ENCODE results near the gene SLC27A4. TPM values are rescaled to one million over a fixed set of nuclear protein-coding genes. Genes with fewer than 3 reads are reported as not detected.

The SLC27A4 gene
- total RNA-seq, 2 experiments from 2014 or later, result 8.4 to 10.2 TPM

GRCh38 chr9:128382261-128382660 is 41.9 kb downstream of the SLC27A4 start:
- H3K27me3 Mint-ChIP-seq, result no peaks in the 10 kb centered on the region
- no peak for DNase-seq
- peaks cover 19% of the 10 kb centered on the region for H3K36me3 Mint-ChIP-seq (ENCODE audit: low read depth)
- no peak for ATAC-seq
- no peak overlapping the region for H3K4me3 Mint-ChIP-seq
- ChIA-PET CTCF (no interaction called here), POLR2A (no interaction called here)
- intact Hi-C loops (cut with DNase I, micrococcal nuclease), result no loop called here
- H3K27ac Mint-ChIP-seq, result no peak overlapping the region
- H3K9me3 Mint-ChIP-seq (ENCODE audit: low read depth), result no peaks in the 10 kb centered on the region
- no peaks in the 10 kb centered on the region for H3K4me1 Mint-ChIP-seq

- H3K9me3 Mint-ChIP-seq (ENCODE audit: low read depth), result no peaks in the 10 kb centered on the region
- H3K36me3 Mint-ChIP-seq (ENCODE audit: low read depth), result peaks cover 25% of the 10 kb centered on the region
- no peak overlapping the region for H3K4me3 Mint-ChIP-seq
- H3K27me3 Mint-ChIP-seq, result no peaks in the 10 kb centered on the region
- intact Hi-C loops (cut with DNase I, micrococcal nuclease), result no loop called here
- DNase-seq (no peak), ATAC-seq (no peak)
- CTCF ChIA-PET, result interaction anchor here (2.0 kb wide), 1 partner anchor 20 kb away, joined by 7 read pairs; no protein-coding TSS in a partner anchor
- no peaks in the 10 kb centered on the region for H3K4me1 Mint-ChIP-seq
- POLR2A ChIA-PET, result no interaction called here
- H3K27ac Mint-ChIP-seq, result no peak overlapping the region
These were observed 42.9 kb downstream of the SLC27A4 start for GRCh38 chr9:128383007-128383753.

GRCh38 chr9:128383791-128384190 is 43.5 kb downstream of the SLC27A4 start:
- DNase-seq, result no peak
- ATAC-seq, result no peak
- no peak overlapping the region for H3K4me3 Mint-ChIP-seq
- intact Hi-C loops (cut with DNase I, micrococcal nuclease), result no loop called here
- POLR2A ChIA-PET, result no interaction called here
- no peaks in the 10 kb centered on the region for H3K27me3 Mint-ChIP-seq
- peaks cover 23% of the 10 kb centered on the region for H3K36me3 Mint-ChIP-seq (ENCODE audit: low read depth)
- no peaks in the 10 kb centered on the region for H3K9me3 Mint-ChIP-seq (ENCODE audit: low read depth)
- no peak overlapping the region for H3K27ac Mint-ChIP-seq
- no peaks in the 10 kb centered on the region for H3K4me1 Mint-ChIP-seq
- CTCF ChIA-PET, result interaction anchor here (0.5 to 2.0 kb wide), 2 partner anchors 21 to 295 kb away, joined by 5 to 7 read pairs; no protein-coding TSS in a partner anchor

GRCh38 chr9:128384801-128385495 is 44.6 kb downstream of the SLC27A4 start:
- no peaks in the 10 kb centered on the region for H3K9me3 Mint-ChIP-seq (ENCODE audit: low read depth)
- POLR2A ChIA-PET, result interaction anchor here (0.6 kb wide), 1 partner anchor 11 kb away, joined by 3 read pairs; no protein-coding TSS in a partner anchor
- DNase-seq (no peak), ATAC-seq (no peak)
- H3K27me3 Mint-ChIP-seq, result no peaks in the 10 kb centered on the region
- H3K4me3 Mint-ChIP-seq, result no peak overlapping the region
- peaks cover 20% of the 10 kb centered on the region for H3K36me3 Mint-ChIP-seq (ENCODE audit: low read depth)
- H3K27ac Mint-ChIP-seq, result no peak overlapping the region
- CTCF ChIA-PET, result interaction anchor here (0.6 to 2.0 kb wide), 2 partner anchors 22 to 1424 kb away, joined by 3 to 7 read pairs; no protein-coding TSS in a partner anchor
- H3K4me1 Mint-ChIP-seq, result no peaks in the 10 kb centered on the region
- intact Hi-C loops (cut with DNase I, micrococcal nuclease), result no loop called here

- no peak for DNase-seq
- no peak overlapping the region for H3K4me3 Mint-ChIP-seq
- H3K9me3 Mint-ChIP-seq (ENCODE audit: low read depth), result no peaks in the 10 kb centered on the region
- intact Hi-C loops (cut with DNase I, micrococcal nuclease), result no loop called here
- ChIA-PET POLR2A (no interaction called here), CTCF (interaction anchor here (2.0 kb wide), 1 partner anchor 23 kb away, joined by 7 read pairs; no protein-coding TSS in a partner anchor)
- H3K27ac Mint-ChIP-seq, result no peak overlapping the region
- no peak for ATAC-seq
- no peaks in the 10 kb centered on the region for H3K4me1 Mint-ChIP-seq
- peaks cover 20% of the 10 kb centered on the region for H3K36me3 Mint-ChIP-seq (ENCODE audit: low read depth)
- no peaks in the 10 kb centered on the region for H3K27me3 Mint-ChIP-seq
These were observed 45.5 kb downstream of the SLC27A4 start for GRCh38 chr9:128385496-128386460.

GRCh38 chr9:128388150-128388549 is 47.8 kb downstream of the SLC27A4 start:
- ChIA-PET POLR2A (interaction anchor here (0.6 kb wide), 1 partner anchor 221 kb away, joined by 4 read pairs; no protein-coding TSS in a partner anchor), CTCF (no interaction called here)
- ATAC-seq (no peak), DNase-seq (no peak)
- no peak overlapping the region for H3K27ac Mint-ChIP-seq
- no peaks in the 10 kb centered on the region for H3K27me3 Mint-ChIP-seq
- H3K9me3 Mint-ChIP-seq (ENCODE audit: low read depth), result no peaks in the 10 kb centered on the region
- H3K36me3 Mint-ChIP-seq (ENCODE audit: low read depth), result peaks cover 23% of the 10 kb centered on the region
- H3K4me1 Mint-ChIP-seq, result no peaks in the 10 kb centered on the region
- H3K4me3 Mint-ChIP-seq, result no peak overlapping the region
- intact Hi-C loops (cut with DNase I, micrococcal nuclease), result no loop called here

- Mint-ChIP-seq H3K36me3 (ENCODE audit: low read depth) (peaks cover 21% of the 10 kb centered on the region), H3K9me3 (ENCODE audit: low read depth) (no peaks in the 10 kb centered on the region), H3K4me3 (no peak overlapping the region), H3K27me3 (no peaks in the 10 kb centered on the region), H3K4me1 (no peaks in the 10 kb centered on the region), H3K27ac (no peak overlapping the region)
- intact Hi-C loops (cut with DNase I, micrococcal nuclease), result no loop called here
- CTCF ChIA-PET, result interaction anchor here (0.8 kb wide), 2 partner anchors 17 to 94 kb away, joined by 3 read pairs; no protein-coding TSS in a partner anchor
- ATAC-seq (no peak), DNase-seq (no peak)
- POLR2A ChIA-PET, result no interaction called here
These were observed 49.2 kb downstream of the SLC27A4 start for GRCh38 chr9:128389395-128390149.

GRCh38 chr9:128390150-128390812 is 50.0 kb downstream of the SLC27A4 start:
- POLR2A ChIA-PET, result no interaction called here
- CTCF ChIA-PET, result no interaction called here
- no peaks in the 10 kb centered on the region for H3K9me3 Mint-ChIP-seq (ENCODE audit: low read depth)
- H3K27ac Mint-ChIP-seq, result no peak overlapping the region
- peaks cover 20% of the 10 kb centered on the region for H3K36me3 Mint-ChIP-seq (ENCODE audit: low read depth)
- intact Hi-C loops (cut with DNase I, micrococcal nuclease), result no loop called here
- H3K4me3 Mint-ChIP-seq, result no peak overlapping the region
- DNase-seq (no peak), ATAC-seq (no peak)
- no peaks in the 10 kb centered on the region for H3K27me3 Mint-ChIP-seq
- H3K4me1 Mint-ChIP-seq, result no peaks in the 10 kb centered on the region

- Mint-ChIP-seq H3K9me3 (ENCODE audit: low read depth) (no peaks in the 10 kb centered on the region), H3K4me1 (no peaks in the 10 kb centered on the region), H3K36me3 (ENCODE audit: low read depth) (peaks cover 20% of the 10 kb centered on the region), H3K27me3 (no peaks in the 10 kb centered on the region), H3K27ac (no peak overlapping the region), H3K4me3 (no peak overlapping the region)
- intact Hi-C loops (cut with DNase I, micrococcal nuclease), result no loop called here
- DNase-seq (no peak), ATAC-seq (no peak)
- POLR2A ChIA-PET, result interaction anchor here (0.6 kb wide), 1 partner anchor 10 kb away, joined by 3 read pairs; no protein-coding TSS in a partner anchor
- CTCF ChIA-PET, result interaction anchor here (1.0 kb wide), 1 partner anchor 28 kb away, joined by 4 read pairs; no protein-coding TSS in a partner anchor
These were observed 50.7 kb downstream of the SLC27A4 start for GRCh38 chr9:128390813-128391711.

GRCh38 chr9:128391956-128392301 is 51.6 kb downstream of the SLC27A4 start:
- Mint-ChIP-seq H3K27ac (no peak overlapping the region), H3K27me3 (peaks cover 2% of the 10 kb centered on the region), H3K4me3 (no peak overlapping the region), H3K4me1 (no peaks in the 10 kb centered on the region), H3K36me3 (ENCODE audit: low read depth) (peaks cover 20% of the 10 kb centered on the region), H3K9me3 (ENCODE audit: low read depth) (no peaks in the 10 kb centered on the region)
- CTCF ChIA-PET, result interaction anchor here (1.0 kb wide), 1 partner anchor 29 kb away, joined by 4 read pairs; no protein-coding TSS in a partner anchor
- no peak for DNase-seq
- POLR2A ChIA-PET, result no interaction called here
- ATAC-seq, result no peak
- intact Hi-C loops (cut with DNase I, micrococcal nuclease), result no loop called here
